Uterus (tissue), 4 donors: Measurements from ENCODE around the gene ADD1. TPM values are rescaled to one million over a fixed set of nuclear protein-coding genes. Genes with fewer than 3 reads are reported as not detected.

ENCODE experiments used
- DNase-seq, 2 donors: peaks; one replicate each; pipeline ENCODE4 v3.0.0-alpha.2; 2019 to 2020
- H3K27ac ChIP-seq, 2 donors: fragments of 200-600 bp; sonication (generic); 1 replicate in 1 of 2; 2 replicates in 1 of 2; pipeline ENCODE4 v1.5.1; 2016 to 2018
- H3K27me3 ChIP-seq, 2 donors: fragments of 200-600 bp; sonication (generic); one replicate each; pipeline ENCODE4 v1.5.1; 2018 to 2019; ENCODE audit warnings: control low read depth in 1 of 2
- H3K36me3 ChIP-seq, 2 donors: fragments of 200-600 bp; sonication (generic); one replicate each; pipeline ENCODE4 v1.5.1; 2019; ENCODE audit warnings: control low read depth in 1 of 2
- H3K4me1 ChIP-seq, 2 donors: fragments of 200-600 bp; sonication (generic); one replicate each; pipeline ENCODE4 v1.5.1; 2018 to 2019; ENCODE audit warnings: control low read depth in 1 of 2
- H3K4me3 ChIP-seq, 2 donors: fragments of 200-600 bp; sonication (generic); 1 replicate in 1 of 2; 2 replicates in 1 of 2; pipeline ENCODE4 v1.5.1; 2018 to 2019; ENCODE audit warnings: mild to moderate bottlenecking in 1 of 2
- H3K9me3 ChIP-seq, 2 donors: fragments of 200-600 bp; sonication (generic); one replicate each; pipeline ENCODE4 v1.5.1; 2019; ENCODE audit warnings: control low read depth in 1 of 2
- CTCF ChIP-seq, 4 experiments: fragments of 200-600 bp in 2 of 4; fragments of 450-650 bp in 2 of 4; sonication (generic) in 2 of 4; IDR thresholded peaks; one replicate each; pipeline ENCODE4 v1.5.1; 2016 to 2019; ENCODE audit warnings: antibody characterized with exemption in 4 of 4, mild to moderate bottlenecking in 2 of 4, moderate library complexity in 1 of 4
- POLR2A ChIP-seq, 2 donors: fragments of 450-650 bp; IDR thresholded peaks; one replicate each; pipeline ENCODE4 v1.6.1; 2016; ENCODE audit warnings: antibody characterized with exemption in 2 of 2, mild to moderate bottlenecking in 1 of 2, moderate library complexity in 1 of 2
- intact Hi-C: fragments of 100-400 bp; cut with DNase I; formaldehyde crosslinking; loops from one replicate; pipeline ENCODE4 v1.15.1; 2023; ENCODE audit warnings: low total_unique reads
- total RNA-seq, 4 donors: library from RNA; depleted of rRNA in 3 of 4; stranded (reverse); fragments of >200 nt in 3 of 4; gene quantifications; one replicate each; pipeline versions ENCODE4 v1.1.0 to v1.2.4, GENCODE V29; 2014 to 2023
- donor health status: DM: yes; HTN: yes; CAD: no.

Gene ADD1
- total RNA-seq, 4 donors from 2014 or later, result 161 to 403 (median 225) TPM

DNA sequence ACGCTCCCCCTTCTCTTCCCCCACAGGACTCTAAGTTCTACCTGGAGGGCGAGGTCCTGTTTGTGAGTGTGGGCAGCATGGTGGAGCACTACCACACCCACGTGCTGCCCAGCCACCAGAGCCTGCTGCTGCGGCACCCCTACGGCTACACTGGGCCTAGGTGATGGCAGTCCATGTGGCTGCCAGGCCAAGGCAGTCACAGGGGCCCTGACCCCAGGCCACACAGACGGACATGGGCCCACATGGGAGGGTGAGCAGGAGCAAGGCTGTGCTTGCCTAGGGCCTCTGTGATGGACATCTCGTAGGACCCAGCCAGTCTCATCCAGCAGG, 10.0 kb upstream of the ADD1 start:
- no peaks in the 10 kb centered on the region for H3K27me3 ChIP-seq
- H3K4me3 ChIP-seq, result no peak overlapping the region
- no peaks in the 10 kb centered on the region for H3K36me3 ChIP-seq
- H3K4me1 ChIP-seq, result peaks cover 6 to 11% of the 10 kb centered on the region in 2 donors
- intact Hi-C loops, result no loop called here
- H3K9me3 ChIP-seq, result no peaks in the 10 kb centered on the region
- no peak for DNase-seq
- no peak overlapping the region for H3K27ac ChIP-seq
- TF ChIP-seq CTCF (IDR thresholded peaks at IDR 0.05), result no peak
- TF ChIP-seq POLR2A (IDR thresholded peaks at IDR 0.05), result no peak

GRCh38 chr4:2834001-2834921, 9.4 kb upstream of the ADD1 start:
- no peaks in the 10 kb centered on the region for H3K36me3 ChIP-seq
- DNase-seq, result no peak
- no peak for TF ChIP-seq POLR2A (IDR thresholded peaks at IDR 0.05)
- TF ChIP-seq CTCF (IDR thresholded peaks at IDR 0.05), result no peak
- H3K4me1 ChIP-seq, result peaks cover 6 to 11% of the 10 kb centered on the region in 2 donors
- intact Hi-C loops, result no loop called here
- no peaks in the 10 kb centered on the region for H3K9me3 ChIP-seq
- H3K27me3 ChIP-seq, result no peaks in the 10 kb centered on the region
- H3K4me3 ChIP-seq, result no peak overlapping the region
- no peak overlapping the region for H3K27ac ChIP-seq

GRCh38 chr4:2835978-2836377, 7.7 kb upstream of the ADD1 start:
- H3K4me3 ChIP-seq, result no peak overlapping the region
- peaks cover 6 to 11% of the 10 kb centered on the region in 2 donors for H3K4me1 ChIP-seq
- TF ChIP-seq CTCF (IDR thresholded peaks at IDR 0.05) (no peak), POLR2A (IDR thresholded peaks at IDR 0.05) (no peak)
- no peaks in the 10 kb centered on the region for H3K36me3 ChIP-seq
- DNase-seq, result peak in 1 of 2 donors; percentile 15
- intact Hi-C loops, result no loop called here
- H3K27ac ChIP-seq, result no peak overlapping the region
- H3K27me3 ChIP-seq, result no peaks in the 10 kb centered on the region
- no peaks in the 10 kb centered on the region for H3K9me3 ChIP-seq

- peak; percentile 14 to 15 for DNase-seq
- H3K27ac ChIP-seq, result peak overlapping the region; percentile 81 to 83
- H3K4me3 ChIP-seq, result no peak overlapping the region
- H3K4me1 ChIP-seq, result peaks cover 6 to 11% of the 10 kb centered on the region in 2 donors
- H3K27me3 ChIP-seq, result no peaks in the 10 kb centered on the region
- no peaks in the 10 kb centered on the region for H3K36me3 ChIP-seq
- TF ChIP-seq CTCF (IDR thresholded peaks at IDR 0.05) (no peak), POLR2A (IDR thresholded peaks at IDR 0.05) (no peak)
- intact Hi-C loops, result no loop called here
- H3K9me3 ChIP-seq, result no peaks in the 10 kb centered on the region
These were observed 7.2 kb upstream of the ADD1 start for GRCh38 chr4:2836391-2836859.
